ENCODE results near the gene ANKFN1.
"Not testable (repeated sequence)": the region's sequence is repeated elsewhere in the genome, so short reads cannot be mapped to it uniquely, and the experiment has no call there.

The ANKFN1 gene

DNA sequence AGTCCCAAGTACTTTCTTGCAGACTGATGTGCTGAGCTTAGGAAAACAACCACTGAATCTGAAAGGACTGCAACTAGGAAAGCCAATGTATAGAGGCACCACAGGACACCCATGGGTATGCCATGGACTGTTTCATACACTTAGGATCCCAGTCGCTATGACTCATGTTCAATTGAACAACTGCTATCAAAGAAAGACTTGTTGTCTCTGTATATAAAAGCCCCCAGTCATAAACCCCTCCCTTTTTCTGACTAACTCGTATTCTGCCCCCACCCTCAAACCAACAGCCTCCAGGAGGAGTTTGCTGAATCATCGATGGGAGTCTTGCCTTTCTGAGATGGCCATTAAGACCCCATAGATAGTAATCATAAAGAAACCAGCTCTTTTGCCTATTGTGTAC is 205.4 kb downstream of the ANKFN1 start:
- DNase-seq: no peak

DNA sequence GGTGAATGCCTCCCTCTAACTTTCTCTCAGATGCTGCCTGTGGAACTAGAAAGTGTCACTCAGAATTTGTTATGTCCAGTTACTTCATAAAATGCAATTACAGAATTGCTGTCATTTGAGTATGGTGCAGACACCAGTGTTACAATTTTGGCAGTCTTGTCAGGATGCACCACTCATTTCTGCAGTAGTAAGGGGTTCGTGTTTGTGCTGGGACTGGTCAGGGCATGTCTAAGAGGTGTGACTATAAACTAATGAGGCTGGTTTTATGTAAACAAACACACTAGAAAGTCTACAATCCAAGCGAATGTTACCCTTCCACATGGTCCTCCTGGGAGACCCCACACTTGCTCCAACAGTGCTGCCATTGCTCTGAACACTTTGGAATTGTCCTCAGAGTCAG is 206.2 kb downstream of the ANKFN1 start:
- no peak for DNase-seq

DNA sequence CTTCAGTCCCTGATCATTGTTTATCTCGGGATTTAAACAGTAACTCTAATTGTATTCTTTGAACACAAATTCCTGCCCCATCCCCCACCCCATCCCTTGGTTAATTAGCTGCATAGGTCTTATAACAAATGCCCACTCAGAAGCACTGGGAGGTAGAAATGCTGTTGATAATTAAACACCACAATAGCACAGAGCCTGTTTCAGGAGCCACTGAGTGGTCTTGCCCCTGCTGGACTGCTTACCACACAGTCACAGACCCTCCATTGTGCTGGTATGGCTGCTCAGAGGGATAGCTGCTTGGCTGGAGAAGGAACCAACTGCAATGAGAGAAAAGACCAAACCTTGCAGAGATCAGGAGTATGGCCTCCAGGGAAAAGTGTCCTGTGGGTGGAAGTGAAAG is 214.1 kb downstream of the ANKFN1 start:
- DNase-seq: no peak

DNA sequence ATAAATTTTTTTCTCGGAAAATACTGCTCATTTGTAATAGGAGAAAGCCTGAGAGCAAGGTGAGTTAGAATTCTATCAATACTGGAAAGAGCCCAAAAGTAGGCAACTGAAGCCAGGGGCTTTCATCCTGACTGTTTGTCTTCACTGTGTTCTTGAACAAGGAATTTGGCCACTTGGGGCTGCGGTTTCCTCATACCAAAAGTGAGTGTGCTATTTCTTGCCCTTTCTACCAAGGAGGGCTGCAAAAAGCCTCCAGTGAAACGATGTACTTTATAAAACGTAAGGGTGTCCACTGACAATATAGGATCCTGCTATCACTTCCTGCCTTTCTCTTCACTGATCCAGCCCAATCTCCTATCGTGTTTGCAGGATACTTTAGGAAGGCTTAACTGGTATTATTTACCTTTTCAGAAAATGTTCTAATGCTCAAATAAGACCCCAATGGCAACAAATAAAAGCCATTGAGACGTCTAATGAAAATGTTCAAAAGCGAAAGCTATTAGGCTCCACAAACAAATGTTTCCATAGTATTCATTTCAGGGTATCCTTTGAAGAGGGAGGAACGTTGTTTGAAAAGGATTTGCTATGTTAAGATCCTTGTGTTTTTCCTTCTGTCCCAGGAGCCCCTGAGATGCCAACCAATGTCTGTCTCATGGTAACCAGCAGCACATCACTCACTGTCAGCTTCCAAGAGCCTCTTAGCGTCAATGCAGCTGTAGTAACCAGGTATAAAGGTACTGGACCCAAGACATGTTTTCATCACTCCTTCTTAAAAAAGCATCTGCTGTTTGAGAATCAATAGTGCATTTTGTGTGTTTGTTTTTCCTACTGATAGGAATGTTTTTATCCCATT is 220.9 kb downstream of the ANKFN1 start:
- no peak for DNase-seq

DNA sequence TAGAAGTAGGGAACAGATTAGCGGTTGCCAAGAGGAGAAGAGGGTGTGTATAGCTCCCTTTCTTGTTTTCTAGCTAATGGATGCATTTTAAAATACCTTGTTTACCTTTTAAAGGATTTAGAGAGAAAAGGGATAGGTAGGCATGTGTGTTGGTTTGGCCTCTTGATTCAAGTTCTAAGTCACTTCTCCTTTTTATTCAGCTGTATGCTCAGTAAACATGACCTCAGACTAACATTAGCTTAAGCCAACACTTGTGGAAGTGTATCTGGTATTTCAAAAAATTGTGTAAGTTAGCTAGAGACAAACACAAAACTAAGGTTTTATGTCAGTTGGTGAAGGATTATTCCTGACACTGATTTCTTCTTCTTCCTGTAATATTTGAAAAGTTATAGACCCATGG is 236.1 kb downstream of the ANKFN1 start:
- no peak for DNase-seq

DNA sequence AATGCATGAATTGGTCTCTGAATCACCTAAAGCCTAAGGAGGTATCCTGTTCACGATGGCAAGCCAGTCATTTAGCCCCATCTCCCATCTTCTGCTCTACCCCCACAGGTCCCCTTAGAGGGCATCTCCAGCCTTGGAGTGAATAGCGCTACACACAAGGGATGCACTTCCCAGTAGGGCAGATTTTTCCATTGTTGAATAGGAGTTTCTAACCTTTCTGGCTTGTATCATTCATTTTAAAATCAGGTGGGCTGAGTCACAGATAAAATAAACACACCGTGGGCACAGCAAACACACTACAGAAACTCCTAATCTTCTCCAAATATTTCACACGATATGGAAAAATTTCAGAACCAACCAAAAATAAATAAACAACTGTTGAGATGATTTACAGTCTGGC is 239.0 kb downstream of the ANKFN1 start:
- DNase-seq: no peak

DNA sequence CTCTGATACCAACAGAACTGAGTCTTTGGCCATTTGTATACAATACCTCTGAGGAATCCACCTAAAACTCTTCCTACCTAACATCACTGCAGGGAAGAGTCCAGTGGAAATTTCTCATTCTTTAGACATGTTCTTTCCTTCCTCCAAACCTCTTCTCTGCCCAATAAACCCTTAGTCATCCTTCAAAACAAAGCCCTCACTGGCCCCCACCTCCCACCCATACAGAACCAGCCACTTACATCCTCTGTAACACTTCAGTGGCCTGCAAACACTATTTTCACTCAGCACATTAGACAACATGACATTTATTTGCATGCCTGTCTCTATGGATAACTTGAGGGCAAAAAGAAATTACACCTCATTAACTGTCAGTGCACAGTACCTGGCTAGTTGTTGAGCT is 239.9 kb downstream of the ANKFN1 start:
- no peak for DNase-seq

DNA sequence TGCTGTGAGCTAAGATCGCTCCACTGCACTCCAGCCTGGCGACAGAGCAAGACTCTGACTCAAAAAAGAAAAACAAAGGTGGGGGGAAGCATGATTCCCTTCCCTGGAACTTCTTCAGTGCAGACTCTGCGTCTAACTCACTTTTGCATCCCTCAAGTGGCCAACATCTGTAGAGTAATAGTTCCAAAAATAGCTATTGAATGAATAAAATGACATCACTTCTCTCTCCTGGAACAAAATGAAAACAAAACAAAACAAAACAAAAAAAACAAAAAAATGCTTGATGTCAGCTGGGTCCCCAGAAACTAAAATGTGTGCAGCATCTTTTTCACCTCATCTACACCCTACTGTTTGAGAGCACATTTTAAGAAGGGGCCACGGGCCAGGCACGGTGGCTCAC is 242.5 kb downstream of the ANKFN1 start:
- DNase-seq: no peak

DNA sequence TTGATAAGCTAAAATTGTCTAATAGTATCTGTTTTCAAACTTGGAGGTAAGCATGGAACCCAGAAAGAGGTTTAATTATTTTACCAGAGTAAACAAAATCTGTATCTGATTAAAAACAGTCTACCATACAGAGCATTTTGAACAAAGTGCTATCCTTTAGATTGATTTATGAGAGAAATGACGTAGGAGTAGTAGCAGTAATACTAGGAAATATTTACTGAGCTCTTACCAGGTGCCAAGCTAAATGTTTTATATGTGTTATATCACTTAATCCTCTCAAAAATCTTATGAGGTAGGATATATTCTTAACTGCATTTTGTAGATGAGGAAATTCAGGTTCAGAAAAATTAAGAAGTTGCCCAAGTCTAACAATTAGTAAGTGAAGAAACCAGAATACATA is 253.8 kb downstream of the ANKFN1 start:
- DNase-seq: no peak

DNA sequence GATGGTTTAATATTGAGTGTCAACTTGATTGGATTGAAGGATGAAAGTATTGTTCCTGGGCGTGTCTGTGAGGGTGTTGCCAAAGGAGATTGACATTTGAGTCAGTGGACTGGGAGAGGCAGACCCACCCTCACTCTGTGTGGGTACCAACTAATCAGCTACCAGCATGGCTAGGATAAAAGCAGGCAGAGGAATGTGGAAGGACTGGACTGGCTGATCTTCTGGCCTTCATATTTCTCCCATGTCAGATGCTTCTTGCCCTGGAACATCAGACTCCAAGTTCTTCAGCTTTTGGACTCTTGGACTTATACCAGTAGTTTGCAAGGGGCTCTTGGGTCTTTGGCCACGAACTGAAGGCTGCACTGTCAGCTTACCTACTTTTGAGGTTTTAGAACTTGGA is 259.1 kb downstream of the ANKFN1 start:
- DNase-seq: not testable (repeated sequence)

DNA sequence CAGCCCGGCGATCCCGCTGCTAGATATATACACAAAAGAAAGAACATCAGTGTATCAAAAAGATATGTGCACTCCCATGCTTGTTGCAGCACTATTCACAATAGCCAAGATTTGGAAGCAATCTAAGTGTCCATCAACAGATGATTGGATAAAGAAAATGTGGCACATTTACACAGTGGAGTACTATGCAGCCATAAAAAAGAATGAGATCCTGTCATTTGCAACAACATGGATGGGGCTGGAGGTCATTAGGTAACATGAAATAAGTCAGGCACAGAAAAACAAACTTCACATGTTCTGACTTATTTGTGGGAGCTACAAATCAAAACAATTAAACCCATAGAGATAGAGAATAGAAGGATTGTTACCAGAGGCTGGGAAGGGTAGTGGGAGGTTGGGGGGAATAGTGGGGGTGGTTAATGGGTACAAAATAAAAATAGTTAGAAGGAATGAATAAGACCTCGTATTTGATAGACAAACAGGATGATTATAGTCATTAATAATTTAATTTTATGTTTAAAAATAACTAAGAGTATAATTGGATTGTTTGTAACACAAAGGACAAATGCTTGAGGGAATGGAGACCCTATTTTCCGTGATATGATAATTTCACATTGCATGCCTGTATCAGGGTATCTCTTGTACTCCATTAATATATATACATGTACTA is 263.5 kb downstream of the ANKFN1 start:
- DNase-seq: no peak

DNA sequence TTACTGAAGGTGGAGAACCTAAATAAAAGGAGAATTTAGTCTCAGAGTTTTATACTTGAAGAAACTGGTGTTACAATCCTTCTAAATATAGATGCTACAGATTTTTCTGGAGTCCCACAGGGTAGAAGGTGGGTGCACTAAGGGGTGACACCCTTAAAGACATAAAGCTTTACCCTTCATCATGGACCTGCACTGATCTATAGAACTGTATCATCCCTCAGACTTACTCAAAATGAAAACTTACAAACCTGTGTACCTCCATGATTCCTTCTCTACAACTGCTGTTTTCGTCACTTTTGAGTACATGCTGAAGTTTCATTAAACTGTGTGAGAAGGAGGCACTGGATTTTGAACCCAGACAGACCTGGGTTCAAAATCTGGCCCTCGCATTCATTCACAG is 270.7 kb downstream of the ANKFN1 start:
- DNase-seq: no peak

DNA sequence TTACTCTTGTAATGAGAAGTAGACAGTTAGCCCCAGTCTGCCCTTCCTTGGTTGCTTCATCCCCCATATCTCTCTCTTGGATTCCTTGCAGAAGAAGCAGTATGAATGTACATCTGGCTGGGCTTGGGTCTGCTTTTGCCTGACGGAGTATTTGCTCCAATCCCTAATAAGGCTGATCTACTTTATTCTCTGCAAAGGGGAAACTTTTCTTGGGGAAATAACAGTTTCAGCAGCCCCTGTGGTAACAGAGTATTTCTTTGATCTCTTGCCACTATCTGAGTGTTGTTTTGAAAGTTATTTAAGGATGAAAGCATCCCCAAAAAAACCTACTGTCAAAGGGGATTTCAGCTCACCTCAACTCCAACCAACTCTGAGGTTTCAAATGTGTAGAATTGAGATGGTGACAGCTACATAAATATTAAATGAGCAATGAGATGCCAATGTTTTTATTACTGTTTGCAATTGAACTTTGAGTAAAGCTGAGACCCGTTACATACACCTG is 271.3 kb downstream of the ANKFN1 start:
- no peak for DNase-seq

DNA sequence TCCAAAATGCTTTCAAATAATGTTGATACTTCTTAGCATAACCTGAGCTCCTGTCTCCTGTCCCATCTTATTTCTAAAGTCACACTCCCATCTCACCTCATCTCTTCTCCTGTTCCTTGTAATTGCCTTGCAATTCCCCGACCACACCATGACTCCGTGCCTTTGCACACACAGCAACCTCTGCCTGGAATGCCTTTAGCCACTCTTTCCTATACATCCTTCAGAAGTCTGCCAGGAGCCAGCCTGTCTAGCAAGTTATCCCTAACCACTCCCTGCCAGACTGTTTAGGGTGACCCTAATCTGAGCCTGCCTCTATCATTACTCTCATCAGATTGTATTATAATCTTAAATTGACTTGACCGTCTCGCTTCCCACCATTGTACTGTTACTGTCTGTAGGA is 272.2 kb downstream of the ANKFN1 start:
- no peak for DNase-seq

DNA sequence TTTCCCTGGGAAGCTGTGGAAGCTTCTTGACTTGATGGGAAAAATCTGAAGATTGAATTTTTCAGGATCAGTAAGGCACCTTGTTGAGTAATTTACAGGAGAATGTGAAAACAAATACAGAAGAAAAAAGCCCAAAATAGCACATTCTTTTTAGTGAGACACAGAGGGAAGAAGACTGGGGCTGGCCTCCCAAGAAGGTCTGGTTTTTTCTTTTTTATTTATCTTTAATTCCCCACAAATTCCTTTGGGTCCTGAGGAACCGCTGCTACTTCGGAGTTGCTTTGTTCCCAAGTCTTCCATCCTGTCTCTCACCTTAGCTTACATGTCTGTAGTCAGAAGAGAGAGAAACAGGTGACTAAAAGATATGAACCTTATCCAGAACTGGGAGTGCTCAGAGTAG is 273.6 kb downstream of the ANKFN1 start:
- DNase-seq: no peak

DNA sequence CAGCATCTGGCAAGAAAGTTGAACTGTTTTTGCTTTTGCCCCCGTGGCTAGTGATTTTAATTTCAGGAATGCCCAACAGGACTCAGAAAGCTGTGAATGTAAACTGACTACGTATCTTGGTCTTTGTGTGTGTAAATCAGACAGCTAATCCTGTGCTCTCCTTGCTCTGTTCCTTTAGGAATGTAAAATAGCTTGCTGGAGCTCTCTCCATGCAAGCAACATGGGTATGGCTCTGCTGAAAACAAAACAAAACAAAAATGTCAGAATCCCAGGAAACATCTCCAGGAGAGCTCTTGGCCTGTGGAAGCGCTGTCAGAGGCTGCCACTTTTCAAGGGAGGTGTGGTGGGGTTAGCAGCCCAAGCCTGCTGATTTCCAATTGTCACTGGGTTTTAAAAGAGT is 278.5 kb downstream of the ANKFN1 start:
- no peak for DNase-seq

DNA sequence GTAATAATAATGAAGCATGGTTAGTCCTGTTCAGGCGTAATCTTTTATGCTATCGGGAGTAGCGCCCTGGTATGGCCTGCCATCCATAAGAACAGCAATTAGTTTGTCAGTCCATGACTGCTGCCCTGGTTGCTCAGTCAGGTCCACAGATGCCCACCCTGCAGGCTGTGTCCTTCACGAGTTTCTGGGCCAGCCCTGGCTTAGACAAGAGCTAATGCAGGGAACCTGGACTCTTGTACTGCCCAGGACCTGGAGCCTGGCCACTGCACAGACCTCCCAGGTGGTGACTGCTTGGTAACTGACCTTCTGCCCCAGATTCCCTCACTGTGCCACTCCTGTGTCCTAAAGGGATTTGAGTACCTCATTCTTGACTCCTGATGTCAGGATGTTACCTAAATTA is 279.2 kb downstream of the ANKFN1 start:
- no peak for DNase-seq

DNA sequence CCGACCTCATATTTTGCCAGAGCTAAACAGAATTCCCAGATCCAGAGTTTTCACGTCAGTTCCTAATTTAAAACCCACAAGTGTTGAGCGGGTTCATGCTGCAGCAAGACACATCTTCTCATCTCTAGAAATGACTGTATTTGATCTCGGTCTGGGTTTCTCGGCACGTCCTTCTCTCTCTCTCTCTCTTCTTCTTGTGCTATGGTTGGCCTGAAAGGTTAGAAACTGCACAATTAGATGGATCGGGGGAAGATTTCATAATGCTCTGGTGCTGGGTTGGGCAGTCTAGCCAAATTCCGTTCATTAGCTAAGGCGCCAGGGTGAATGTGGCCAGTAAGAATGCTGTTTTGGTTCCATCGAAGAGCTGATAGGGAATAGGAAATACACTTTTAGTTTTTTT is 281.3 kb downstream of the ANKFN1 start:
- DNase-seq: no peak

DNA sequence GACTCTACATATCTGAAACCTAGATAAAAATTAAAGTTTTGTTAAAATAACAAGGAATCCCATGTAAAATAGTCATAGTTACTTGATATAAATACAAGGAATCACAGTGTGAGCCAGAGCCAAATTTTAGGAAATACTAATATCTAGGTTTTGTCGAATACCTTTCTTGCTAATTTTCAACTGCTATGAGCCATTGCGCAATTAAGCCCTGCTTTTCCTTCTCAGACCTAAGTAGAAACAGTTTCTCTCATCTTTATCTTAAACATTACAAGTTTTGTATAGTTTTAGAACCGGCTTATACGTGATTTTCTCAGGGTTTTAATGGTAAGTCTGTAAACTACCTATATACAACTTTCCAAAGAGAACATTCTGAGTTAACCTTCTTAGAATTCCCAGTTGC is 282.9 kb downstream of the ANKFN1 start:
- DNase-seq: no peak

DNA sequence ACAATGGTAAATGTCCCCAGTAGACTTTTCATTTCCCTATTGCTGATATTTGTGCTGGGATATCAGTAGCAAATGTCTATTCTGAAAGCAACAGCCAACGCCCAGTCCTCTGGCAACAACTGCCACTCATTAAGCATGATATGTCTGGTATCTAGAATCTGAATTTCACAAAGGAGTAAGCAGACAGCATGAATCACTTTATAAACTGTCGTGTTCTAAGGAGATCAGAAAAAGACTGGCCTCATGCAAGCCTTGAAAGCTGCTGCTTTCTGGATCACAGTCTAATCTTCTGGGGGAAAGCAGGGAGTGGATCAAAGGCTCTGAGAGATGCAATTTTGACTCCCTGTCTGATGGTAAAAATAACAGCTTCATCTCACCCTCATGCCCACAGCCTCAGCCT is 287.1 kb downstream of the ANKFN1 start:
- DNase-seq: no peak

DNA sequence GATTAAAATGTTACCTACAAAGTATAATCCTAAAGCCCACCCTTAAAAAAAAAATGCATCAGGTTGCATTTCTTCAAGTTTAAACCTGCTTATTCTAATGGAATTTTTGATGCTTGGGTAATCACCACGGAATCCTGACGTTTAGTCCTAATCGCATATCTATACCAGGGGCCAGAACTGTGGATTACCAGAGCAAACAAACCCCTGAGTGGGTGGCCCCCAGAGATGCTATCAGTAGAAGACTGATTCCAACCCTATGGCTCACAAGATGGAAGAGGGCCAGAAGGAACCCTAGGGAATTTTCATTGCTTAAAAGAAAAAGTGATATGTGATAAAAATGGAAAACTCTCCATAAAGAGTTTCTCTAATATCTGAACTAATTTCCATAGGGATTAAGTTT is 288.0 kb downstream of the ANKFN1 start:
- no peak for DNase-seq

DNA sequence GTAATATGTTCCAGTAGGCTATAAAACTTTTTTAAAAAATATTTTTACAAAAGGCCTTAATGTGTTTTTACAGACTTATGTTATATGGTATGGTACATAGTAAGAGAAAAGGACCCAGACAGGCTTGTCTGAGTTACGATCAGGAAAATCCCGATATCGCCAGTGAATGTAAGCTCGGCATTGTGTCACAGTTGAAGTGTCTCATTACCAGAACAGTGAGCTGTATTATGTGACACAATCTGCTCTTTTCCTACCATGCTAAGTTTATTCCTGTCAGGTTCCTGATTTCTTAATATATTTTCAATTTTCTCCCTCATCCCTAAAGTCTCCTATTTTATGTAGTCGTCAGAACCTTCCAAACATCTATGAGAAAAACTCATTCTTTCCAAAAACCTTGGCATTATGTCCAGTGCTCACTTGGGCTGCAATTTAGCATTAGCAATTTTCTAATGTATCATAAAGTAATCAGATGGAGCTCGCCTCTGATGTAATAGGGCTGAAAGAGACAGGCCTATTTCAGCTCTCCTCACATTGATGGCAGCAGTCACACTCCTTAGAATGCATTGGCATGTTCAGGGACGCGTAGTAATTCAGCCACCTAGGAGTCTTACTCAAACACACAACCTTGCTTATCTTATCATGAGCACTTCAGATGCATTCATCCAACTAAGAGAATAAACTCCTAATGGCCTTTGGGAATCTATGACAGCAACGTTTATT is 292.6 kb downstream of the ANKFN1 start:
- no peak for DNase-seq

DNA sequence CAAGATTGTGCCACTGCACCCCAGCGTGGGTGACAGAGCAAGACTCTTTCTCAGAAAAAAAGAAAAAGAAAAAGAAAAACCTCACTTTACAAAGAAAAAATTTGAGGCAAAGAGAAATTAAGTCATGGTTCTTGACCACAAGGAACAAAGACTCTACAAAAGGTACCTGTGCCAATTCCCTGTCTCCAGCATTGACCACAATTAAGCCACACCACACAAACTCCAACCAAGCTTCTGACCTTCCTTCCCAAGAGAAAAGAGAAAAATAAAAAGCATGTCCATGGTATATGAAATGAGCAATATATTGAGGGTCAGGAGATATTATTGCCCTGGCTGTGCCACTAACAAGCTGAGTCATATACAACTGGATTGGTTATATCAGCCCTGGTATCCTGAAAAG is 293.9 kb downstream of the ANKFN1 start:
- DNase-seq: no peak

DNA sequence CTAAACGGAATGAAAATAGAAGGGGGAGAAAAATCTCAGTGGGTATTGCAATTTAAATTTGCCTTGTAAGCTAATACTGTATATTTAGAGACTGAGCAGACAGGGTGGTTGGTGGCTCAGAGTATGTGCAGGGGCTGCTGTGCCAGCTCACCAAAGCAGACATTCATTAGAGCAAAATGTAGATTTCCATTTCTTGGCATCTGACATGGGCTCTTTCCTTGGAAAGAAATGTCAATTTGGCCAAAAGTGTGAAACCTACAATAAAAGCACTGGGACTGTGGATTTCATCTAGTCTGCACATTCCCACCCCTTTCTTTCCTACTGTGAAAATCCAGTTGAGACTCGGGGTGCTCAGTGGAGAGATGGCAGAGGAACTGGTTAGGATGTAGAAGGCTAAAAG is 295.1 kb downstream of the ANKFN1 start:
- DNase-seq: no peak

All from CD4-positive, alpha-beta T cell treated with Interleukin-12 subunit alpha and Interleukin-12 subunit beta, for 1 hour (primary cell).